HUES64 (cell line): ENCODE results near the gene WNT16. TPM values are rescaled to one million over a fixed set of nuclear protein-coding genes. Genes with fewer than 3 reads are reported as not detected.
A peak's percentile ranks its signal among the peaks of the same experiment; 100 is the strongest.
"Not testable (repeated sequence)": the region's sequence is repeated elsewhere in the genome, so short reads cannot be mapped to it uniquely, and the experiment has no call there.

Experiments
- H3K27ac ChIP-seq: 2 replicates; pipeline ENCODE4 v1.7.0; 2013; ENCODE audit warnings: low read depth, low read length, inconsistent platforms
- H3K27me3 ChIP-seq: 2 replicates; pipeline ENCODE4 v1.6.1; 2013; ENCODE audit warnings: mild to moderate bottlenecking, low read length; ENCODE audit not compliant: insufficient read depth
- H3K36me3 ChIP-seq: 2 replicates; pipeline ENCODE4 v1.6.1; 2013; ENCODE audit warnings: mild to moderate bottlenecking, low read length; ENCODE audit not compliant: insufficient read depth
- H3K4me1 ChIP-seq: 2 replicates; pipeline ENCODE4 v1.6.1; 2013; ENCODE audit warnings: mild to moderate bottlenecking, low read length, moderate library complexity; ENCODE audit not compliant: insufficient read depth
- H3K4me3 ChIP-seq: 2 replicates; pipeline ENCODE4 v1.5.1; 2013; ENCODE audit warnings: mild to moderate bottlenecking, low read length, moderate library complexity
- H3K9ac ChIP-seq: 2 replicates; pipeline ENCODE4 v1.6.1; 2013; ENCODE audit warnings: mild to moderate bottlenecking, low read depth, low read length
- H3K9me3 ChIP-seq: 2 replicates; pipeline ENCODE4 v1.6.1; 2013; ENCODE audit warnings: low read depth, low read length; ENCODE audit not compliant: insufficient read depth
- whole genome bisulfite sequencing: fragments of 150-250, 120-280 bp; methylation state at CpG from one replicate; pipeline ENCODE4 v1.1.7; 2013; ENCODE audit warnings: missing lambda C conversion rate; 5-methylcytosine and 5-hydroxymethylcytosine counted together
- polyA plus RNA-seq, 2 experiments: library from polyadenylated mRNA; stranded (reverse); fragments of 50-300 nt; gene quantifications; one replicate each; pipeline ENCODE4 v1.2.3, GENCODE V29; 2013

The WNT16 gene
- polyA plus RNA-seq (2013, experiment 1 of 2) = not detected
- polyA plus RNA-seq (2013, experiment 2 of 2) = not detected

- peak within 1 kb of the TSS; percentile 68 for H3K4me3 ChIP-seq
- H3K9ac ChIP-seq = peak within 1 kb of the TSS; percentile 25; the same call in 1 of the 2 replicates
- H3K27me3 ChIP-seq = peaks cover 51% of the 10 kb centered on the region
- H3K9me3 ChIP-seq = no peaks in the 10 kb centered on the region
- H3K36me3 ChIP-seq = no peaks in the 10 kb centered on the region
- H3K27ac ChIP-seq = no peak within 1 kb of the TSS
- 57% methylated on average over 26 of the region's 27 CpGs for WGBS
- peaks cover 5% of the 10 kb centered on the region; the same call in 1 of the 2 replicates for H3K4me1 ChIP-seq
Measured at GRCh38 chr7:121328508-121329190, at the start of gene WNT16. Gene WNT16 (plus strand): TSS chr7:121329000. CDS start chr7:121329293, 293 bp downstream.

GRCh38 chr7:121279060-121279620, 49.7 kb upstream of the WNT16 start:
- H3K4me3 ChIP-seq = no peak overlapping the region
- no peaks in the 10 kb centered on the region for H3K9me3 ChIP-seq
- 98% methylated on average over 2 of the region's 2 CpGs for WGBS
- no peaks in the 10 kb centered on the region for H3K36me3 ChIP-seq
- H3K9ac ChIP-seq = no peak overlapping the region
- no peaks in the 10 kb centered on the region for H3K27me3 ChIP-seq
- peaks cover 7% of the 10 kb centered on the region; the same call in 1 of the 2 replicates for H3K4me1 ChIP-seq
- H3K27ac ChIP-seq = no peak overlapping the region

GRCh38 chr7:121279822-121280221, 49.0 kb upstream of the WNT16 start:
- H3K4me1 ChIP-seq = peaks cover 7% of the 10 kb centered on the region; the same call in 1 of the 2 replicates
- H3K9ac ChIP-seq = no peak overlapping the region
- no peak overlapping the region for H3K27ac ChIP-seq
- no peaks in the 10 kb centered on the region for H3K36me3 ChIP-seq
- H3K4me3 ChIP-seq = no peak overlapping the region
- H3K27me3 ChIP-seq = no peaks in the 10 kb centered on the region
- H3K9me3 ChIP-seq = peaks cover 5% of the 10 kb centered on the region; the same call in 1 of the 2 replicates
- WGBS = 90% methylated on average over 4 of the region's 4 CpGs

GRCh38 chr7:121280656-121281055, 48.1 kb upstream of the WNT16 start:
- Histone ChIP-seq H3K4me1 (peaks cover 7% of the 10 kb centered on the region; the same call in 1 of the 2 replicates), H3K9ac (no peak overlapping the region), H3K27ac (no peak overlapping the region), H3K27me3 (no peaks in the 10 kb centered on the region), H3K36me3 (no peaks in the 10 kb centered on the region), H3K4me3 (no peak overlapping the region), H3K9me3 (peaks cover 14% of the 10 kb centered on the region; the same call in 1 of the 2 replicates)
- 100% methylated on average over 1 of the region's 1 CpG for WGBS

- Histone ChIP-seq H3K4me3 (no peak overlapping the region), H3K27me3 (no peaks in the 10 kb centered on the region), H3K36me3 (no peaks in the 10 kb centered on the region), H3K9me3 (peaks cover 14% of the 10 kb centered on the region; the same call in 1 of the 2 replicates), H3K9ac (no peak overlapping the region), H3K4me1 (peaks cover 7% of the 10 kb centered on the region; the same call in 1 of the 2 replicates), H3K27ac (no peak overlapping the region)
- whole genome bisulfite sequencing = 89% methylated on average over 3 of the region's 3 CpGs
Measured at GRCh38 chr7:121282129-121282528, 46.7 kb upstream of the WNT16 start.

- peaks cover 14% of the 10 kb centered on the region; the same call in 1 of the 2 replicates for H3K9me3 ChIP-seq
- no peak overlapping the region for H3K27ac ChIP-seq
- H3K36me3 ChIP-seq = no peaks in the 10 kb centered on the region
- H3K4me1 ChIP-seq = no peaks in the 10 kb centered on the region
- H3K4me3 ChIP-seq = no peak overlapping the region
- WGBS = 95% methylated on average over 1 of the region's 1 CpG
- H3K9ac ChIP-seq = no peak overlapping the region
- H3K27me3 ChIP-seq = no peaks in the 10 kb centered on the region
Measured at GRCh38 chr7:121285066-121285667, 43.6 kb upstream of the WNT16 start.

GRCh38 chr7:121286186-121286585, 42.6 kb upstream of the WNT16 start:
- Histone ChIP-seq H3K27me3 (no peaks in the 10 kb centered on the region), H3K27ac (no peak overlapping the region), H3K4me1 (no peaks in the 10 kb centered on the region), H3K4me3 (no peak overlapping the region), H3K36me3 (no peaks in the 10 kb centered on the region), H3K9ac (no peak overlapping the region), H3K9me3 (peaks cover 14% of the 10 kb centered on the region; the same call in 1 of the 2 replicates)
- WGBS = 98% methylated on average over 2 of the region's 2 CpGs

GRCh38 chr7:121286742-121287734, 41.8 kb upstream of the WNT16 start:
- no peak overlapping the region for H3K27ac ChIP-seq
- H3K4me3 ChIP-seq = no peak overlapping the region
- peaks cover 14% of the 10 kb centered on the region; the same call in 1 of the 2 replicates for H3K9me3 ChIP-seq
- H3K4me1 ChIP-seq = no peaks in the 10 kb centered on the region
- no peaks in the 10 kb centered on the region for H3K27me3 ChIP-seq
- no peak overlapping the region for H3K9ac ChIP-seq
- H3K36me3 ChIP-seq = no peaks in the 10 kb centered on the region
- WGBS = 95% methylated on average over 4 of the region's 6 CpGs

- no peaks in the 10 kb centered on the region for H3K4me1 ChIP-seq
- H3K27ac ChIP-seq = no peak overlapping the region
- no peaks in the 10 kb centered on the region for H3K36me3 ChIP-seq
- no peak overlapping the region for H3K9ac ChIP-seq
- no peaks in the 10 kb centered on the region for H3K27me3 ChIP-seq
- H3K9me3 ChIP-seq = peaks cover 14% of the 10 kb centered on the region; the same call in 1 of the 2 replicates
- no peak overlapping the region for H3K4me3 ChIP-seq
Measured at GRCh38 chr7:121288894-121289293, 39.9 kb upstream of the WNT16 start.

- 98% methylated on average over 5 of the region's 5 CpGs for WGBS
- H3K9me3 ChIP-seq, H3K36me3 ChIP-seq: not testable (repeated sequence)
Measured at GRCh38 chr7:121289930-121290329, 38.9 kb upstream of the WNT16 start.

More at GRCh38 chr7:121289930-121290329, 38.9 kb upstream of the WNT16 start:
- not testable (repeated sequence) for H3K4me1 ChIP-seq, H3K27me3 ChIP-seq, H3K27ac ChIP-seq, H3K4me3 ChIP-seq, H3K9ac ChIP-seq
